HG03432 (cell line): ENCODE results near the gene GPRASP3.
A peak's percentile ranks its signal among the peaks of the same experiment; 100 is the strongest.
"Not testable (repeated sequence)": the region's sequence is repeated elsewhere in the genome, so short reads cannot be mapped to it uniquely, and the experiment has no call there.

Experiments used
- ATAC-seq: cut with Tn5 transposase; IDR thresholded peaks from one replicate; pipeline ENCODE4 v1.9.1; 2021; ENCODE audit warnings: mild to moderate bottlenecking, moderate library complexity; ENCODE audit not compliant: unreplicated experiment

The GPRASP3 gene, protein sequence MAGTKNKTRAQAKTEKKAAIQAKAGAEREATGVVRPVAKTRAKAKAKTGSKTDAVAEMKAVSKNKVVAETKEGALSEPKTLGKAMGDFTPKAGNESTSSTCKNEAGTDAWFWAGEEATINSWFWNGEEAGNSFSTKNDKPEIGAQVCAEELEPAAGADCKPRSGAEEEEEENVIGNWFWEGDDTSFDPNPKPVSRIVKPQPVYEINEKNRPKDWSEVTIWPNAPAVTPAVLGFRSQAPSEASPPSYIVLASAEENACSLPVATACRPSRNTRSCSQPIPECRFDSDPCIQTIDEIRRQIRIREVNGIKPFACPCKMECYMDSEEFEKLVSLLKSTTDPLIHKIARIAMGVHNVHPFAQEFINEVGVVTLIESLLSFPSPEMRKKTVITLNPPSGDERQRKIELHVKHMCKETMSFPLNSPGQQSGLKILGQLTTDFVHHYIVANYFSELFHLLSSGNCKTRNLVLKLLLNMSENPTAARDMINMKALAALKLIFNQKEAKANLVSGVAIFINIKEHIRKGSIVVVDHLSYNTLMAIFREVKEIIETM

GRCh38 chrX:102720237-102721168, at the start of gene GPRASP3:
Gene GPRASP3 (plus strand): TSS chrX:102720743. CDS start chrX:102748996, 28,253 bp downstream.
- ATAC-seq = peak; percentile 100

- no peak for ATAC-seq
Measured at GRCh38 chrX:102672856-102673255, 47.7 kb upstream of the GPRASP3 start.

DNA sequence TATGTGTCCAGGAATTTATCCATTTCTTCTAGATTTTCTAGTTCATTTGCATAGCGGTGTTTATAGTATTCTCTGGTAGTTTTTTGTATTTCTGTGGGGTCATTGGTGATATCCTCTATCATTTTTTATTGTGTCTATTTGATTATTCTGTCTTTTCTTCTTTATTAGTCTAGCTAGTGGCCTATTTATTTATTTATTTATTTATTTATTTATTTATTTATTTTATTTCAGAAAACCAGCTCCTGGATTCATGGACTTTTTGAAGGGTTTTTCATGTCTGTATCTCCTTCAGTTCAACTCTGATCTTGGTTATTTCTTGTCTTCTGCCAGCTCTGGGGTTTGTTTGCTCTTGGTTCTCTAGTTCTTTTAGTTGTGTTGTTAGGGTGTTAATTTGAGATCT, 43.1 kb upstream of the GPRASP3 start:
- ATAC-seq = not testable (repeated sequence)

- ATAC-seq = no peak
Measured at GRCh38 chrX:102684772-102685520, 35.6 kb upstream of the GPRASP3 start.

- ATAC-seq = no peak
Measured at GRCh38 chrX:102694749-102695148, 25.8 kb upstream of the GPRASP3 start.

DNA sequence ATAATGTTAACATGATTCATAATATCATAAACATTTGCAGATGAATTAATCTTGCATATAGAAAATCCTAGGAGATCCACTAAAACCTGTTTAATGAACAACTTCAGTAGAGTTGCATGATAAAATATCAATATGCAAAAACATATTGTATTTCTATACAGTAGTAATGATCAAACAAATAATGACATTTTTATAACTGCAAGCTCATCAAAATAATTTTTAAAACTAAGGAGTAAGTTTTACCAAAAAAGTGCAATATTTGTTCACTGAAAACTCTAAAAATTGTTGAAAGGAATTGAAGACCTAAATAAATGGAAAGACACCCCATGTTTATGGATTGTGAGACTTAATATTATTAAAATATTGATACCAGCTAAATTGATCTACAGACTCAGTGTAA, 24.2 kb upstream of the GPRASP3 start:
- no peak for ATAC-seq

DNA sequence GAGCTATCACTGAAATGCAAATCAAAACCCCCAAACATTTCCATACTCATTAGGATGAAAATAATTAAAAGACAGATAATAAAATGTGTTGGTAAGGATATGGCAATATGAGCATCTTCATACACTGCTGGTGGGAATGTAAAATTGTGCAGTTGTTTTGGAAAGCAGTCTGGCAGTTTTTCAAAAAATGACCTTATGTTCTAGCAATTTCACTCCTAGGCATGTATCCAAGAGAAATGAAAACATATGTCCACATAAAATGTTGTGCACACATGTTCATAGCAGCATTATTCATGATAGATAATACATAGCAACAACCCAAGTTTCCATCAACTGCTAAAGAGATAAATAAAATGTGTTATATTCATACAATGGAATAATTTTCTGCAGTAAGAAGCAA, 23.0 kb upstream of the GPRASP3 start:
- no peak for ATAC-seq

DNA sequence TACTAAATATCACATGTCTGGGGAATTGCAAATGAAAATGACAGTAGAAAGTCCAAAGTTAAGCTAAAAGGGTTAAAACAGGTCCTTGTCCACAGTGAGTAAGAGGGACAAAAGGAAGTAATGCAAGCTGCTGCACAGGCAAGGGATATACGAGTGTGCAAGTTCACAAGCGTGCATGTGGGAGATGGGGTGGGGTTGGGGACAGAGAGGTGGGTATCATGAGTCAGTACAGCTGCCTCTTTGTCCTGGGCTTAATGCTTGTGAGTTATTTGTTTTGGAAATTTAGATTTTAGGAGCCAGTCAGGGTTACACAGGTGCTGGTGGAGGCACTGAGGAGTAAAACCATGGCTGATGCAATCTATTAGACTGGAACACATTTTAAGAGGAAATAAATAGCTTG, 11.6 kb upstream of the GPRASP3 start:
- ATAC-seq = no peak

GRCh38 chrX:102711872-102712215, 8.7 kb upstream of the GPRASP3 start:
- ATAC-seq = no peak

GRCh38 chrX:102712216-102712966, 8.2 kb upstream of the GPRASP3 start, which contains the start of gene GPRASP2:
Gene GPRASP2 (plus strand): TSS chrX:102712448. CDS start chrX:102714870, 2,422 bp downstream.
- ATAC-seq = no peak

DNA sequence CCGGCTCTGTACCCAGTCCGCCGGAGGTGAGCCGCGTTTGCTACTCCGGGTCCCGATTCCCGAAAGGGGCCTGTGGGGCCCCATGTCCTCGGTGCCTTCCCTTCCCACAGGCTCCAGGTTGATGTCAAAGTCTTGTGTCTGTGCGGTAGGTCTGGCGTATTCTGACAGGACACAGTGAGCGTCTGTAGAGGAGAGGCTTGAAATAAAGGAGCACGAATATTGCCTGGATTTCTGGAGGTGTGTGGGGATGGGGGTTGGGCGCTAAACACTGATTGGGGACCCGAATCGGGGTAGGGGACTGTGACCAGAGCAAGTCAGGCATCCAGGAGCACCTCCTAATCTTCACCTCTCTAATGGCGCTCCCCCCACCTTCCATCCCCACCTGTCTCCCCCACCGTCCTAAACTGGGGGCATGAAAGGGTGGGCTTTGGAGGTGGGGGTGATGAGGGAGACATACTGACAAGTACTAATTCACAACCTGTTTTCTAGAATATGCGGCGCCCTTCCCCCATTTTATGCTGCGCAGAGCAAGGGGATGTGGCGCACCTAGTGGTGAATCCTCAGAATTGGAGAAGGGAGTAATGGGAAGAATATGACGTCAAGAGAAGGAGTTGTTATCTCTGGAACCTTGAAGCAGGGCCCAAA, 7.4 kb upstream of the GPRASP3 start:
- ATAC-seq = no peak

DNA sequence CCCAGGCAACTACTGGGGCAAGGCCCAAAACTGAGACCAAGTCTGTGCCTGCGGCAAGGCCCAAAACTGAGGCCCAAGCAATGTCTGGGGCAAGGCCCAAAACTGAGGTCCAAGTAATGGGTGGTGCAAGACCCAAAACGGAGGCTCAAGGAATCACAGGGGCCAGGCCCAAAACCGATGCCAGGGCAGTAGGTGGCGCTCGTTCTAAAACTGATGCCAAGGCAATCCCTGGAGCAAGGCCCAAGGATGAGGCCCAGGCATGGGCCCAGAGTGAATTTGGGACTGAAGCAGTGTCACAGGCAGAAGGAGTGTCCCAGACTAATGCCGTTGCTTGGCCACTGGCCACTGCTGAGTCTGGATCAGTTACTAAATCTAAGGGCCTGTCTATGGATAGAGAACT, 5.5 kb upstream of the GPRASP3 start:
- ATAC-seq = no peak

GRCh38 chrX:102715967-102716366, 4.6 kb upstream of the GPRASP3 start:
- ATAC-seq = no peak

DNA sequence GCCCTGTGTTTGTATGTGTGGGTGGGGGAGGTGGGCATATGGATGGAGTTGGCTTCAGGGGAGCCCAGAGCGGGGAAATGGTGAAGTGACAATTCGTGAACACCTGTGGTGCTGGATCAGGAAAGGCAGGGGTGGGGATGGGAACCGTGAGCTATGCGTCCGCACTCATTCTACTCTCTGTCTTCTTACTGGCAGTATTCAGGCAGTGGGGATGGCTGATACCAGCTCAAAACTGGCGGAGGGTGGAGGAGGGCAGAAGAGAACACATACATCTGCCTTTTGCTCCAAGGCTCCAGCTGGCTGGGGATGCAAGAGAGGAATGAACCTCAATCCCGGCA, 595 bp downstream of the GPRASP3 start:
- ATAC-seq = not testable (repeated sequence)

- no peak for ATAC-seq
Measured at GRCh38 chrX:102723456-102723855, 2.9 kb downstream of the GPRASP3 start.

- no peak for ATAC-seq
Measured at GRCh38 chrX:102727761-102728160, 7.2 kb downstream of the GPRASP3 start.

DNA sequence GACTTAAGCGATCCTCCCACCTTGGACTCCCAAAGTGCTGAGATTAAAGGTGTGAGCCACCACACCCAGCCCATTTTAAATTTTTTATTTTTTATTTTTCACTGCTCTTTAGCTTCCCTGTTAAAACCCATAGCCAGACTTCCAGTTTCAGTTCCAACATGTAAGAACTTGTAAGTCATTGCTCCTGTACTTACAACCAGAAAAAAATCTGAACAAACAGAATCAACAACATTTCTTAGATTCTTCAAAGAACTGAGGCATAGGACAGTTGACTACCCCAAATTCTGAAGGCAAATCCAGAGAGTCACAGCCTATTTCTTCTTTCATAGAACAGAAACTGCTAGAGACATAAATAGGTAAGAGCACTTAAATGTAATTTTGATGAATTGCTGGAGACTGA, 8.1 kb downstream of the GPRASP3 start:
- no peak for ATAC-seq

GRCh38 chrX:102739657-102740056, 19.1 kb downstream of the GPRASP3 start:
- ATAC-seq = no peak

- ATAC-seq = no peak
Measured at GRCh38 chrX:102744307-102744706, 23.8 kb downstream of the GPRASP3 start.

DNA sequence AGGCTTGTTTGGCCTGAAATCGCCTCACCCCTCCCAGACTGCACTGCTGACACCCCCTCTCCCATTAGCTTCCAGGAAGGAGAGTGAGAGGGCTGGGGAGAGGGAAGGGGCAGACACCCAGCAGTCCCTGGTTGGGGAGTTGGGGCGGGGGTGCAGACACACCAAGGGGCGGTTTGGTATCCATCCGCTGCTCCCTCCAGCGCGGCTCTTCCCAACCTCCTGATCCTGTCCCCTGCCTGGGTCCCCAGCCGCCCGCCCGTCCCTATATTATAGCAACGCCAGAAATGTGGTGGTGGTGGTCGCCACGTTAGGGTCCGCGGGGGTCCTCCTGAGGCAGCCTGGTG, 24.9 kb downstream of the GPRASP3 start:
- ATAC-seq = no peak
